Measurements from ENCODE around the gene CRAT.

Gene CRAT

DNA sequence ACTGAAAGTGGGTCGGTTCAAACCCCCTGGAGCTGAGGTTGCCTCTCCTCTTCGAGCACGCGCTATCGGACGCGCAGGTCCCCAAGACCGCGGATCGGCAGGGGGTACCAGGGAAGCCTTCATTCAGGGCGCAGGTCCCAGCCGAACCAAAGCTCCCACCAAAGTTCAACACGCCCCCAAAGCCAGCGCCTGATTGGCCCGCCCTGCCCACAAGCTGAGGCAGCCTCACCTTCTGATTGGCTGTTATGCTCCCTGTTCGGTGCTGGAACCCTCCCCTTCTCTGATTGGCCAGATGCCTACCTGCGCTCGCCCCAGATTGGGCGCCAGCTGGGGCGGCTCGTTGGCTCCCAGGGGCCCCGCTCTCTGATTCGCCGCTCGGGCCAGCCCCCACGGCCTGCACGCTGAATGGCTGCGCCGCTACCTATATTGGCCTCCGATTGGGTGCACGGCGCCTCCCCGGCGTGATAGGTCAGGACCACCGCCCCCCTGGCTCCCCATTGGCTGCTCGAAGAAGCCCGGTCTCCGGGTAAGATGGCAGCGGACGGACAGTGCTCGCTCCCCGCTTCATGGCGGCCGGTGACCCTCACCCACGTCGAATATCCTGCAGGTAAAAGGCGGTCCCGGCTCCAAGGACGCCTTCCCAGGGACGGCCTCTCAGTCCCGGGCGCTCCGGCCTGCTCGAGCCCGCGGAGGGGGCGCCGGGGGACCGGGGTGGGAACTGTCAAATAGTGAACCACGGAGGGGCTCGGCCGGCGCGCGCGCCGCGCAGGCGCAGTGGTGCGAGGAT, 29.8 kb downstream of the CRAT start, which contains the start of gene DOLPP1:
Gene DOLPP1 (plus strand): TSS at position 511 of the 787 bp plus-strand sequence. CDS start 21 bp downstream, at position 532.
- DNase-seq = peak; percentile 98

DNA sequence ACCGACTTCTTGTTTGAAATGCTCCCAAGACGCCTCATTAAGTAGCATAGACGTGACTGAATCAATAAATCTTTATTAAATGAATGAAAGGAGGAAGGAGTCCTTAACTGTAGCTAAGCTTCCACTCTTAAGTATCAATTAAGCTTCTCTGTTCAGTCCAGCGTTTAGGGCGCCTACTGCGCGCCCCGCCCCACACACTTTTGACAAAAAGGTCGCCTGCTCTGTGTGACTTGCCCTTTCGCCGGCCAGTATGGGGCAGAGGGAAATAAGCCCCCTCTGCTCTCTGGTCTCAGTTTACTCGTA, 30.3 kb downstream of the CRAT start:
- DNase-seq = no peak

DNA sequence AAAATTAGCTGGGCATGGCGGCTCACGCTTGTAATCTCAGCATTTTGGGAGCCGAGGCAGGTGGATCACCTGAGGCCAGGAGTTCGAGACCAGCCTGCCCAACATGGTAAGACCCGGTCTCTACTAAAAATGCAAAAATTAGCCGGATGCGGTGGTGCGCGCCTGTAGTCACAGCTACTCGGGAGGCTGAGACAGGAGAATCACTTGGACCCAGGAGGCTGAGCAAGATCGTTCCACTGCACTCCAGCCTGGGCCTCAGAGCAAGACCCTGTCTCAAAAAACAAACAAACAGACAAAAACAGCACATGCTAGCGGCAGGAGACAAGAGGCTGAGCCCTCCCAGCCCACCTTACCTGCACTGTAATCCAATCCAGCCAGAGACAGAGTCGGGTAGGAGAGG, 30.8 kb downstream of the CRAT start:
- no peak for DNase-seq

DNA sequence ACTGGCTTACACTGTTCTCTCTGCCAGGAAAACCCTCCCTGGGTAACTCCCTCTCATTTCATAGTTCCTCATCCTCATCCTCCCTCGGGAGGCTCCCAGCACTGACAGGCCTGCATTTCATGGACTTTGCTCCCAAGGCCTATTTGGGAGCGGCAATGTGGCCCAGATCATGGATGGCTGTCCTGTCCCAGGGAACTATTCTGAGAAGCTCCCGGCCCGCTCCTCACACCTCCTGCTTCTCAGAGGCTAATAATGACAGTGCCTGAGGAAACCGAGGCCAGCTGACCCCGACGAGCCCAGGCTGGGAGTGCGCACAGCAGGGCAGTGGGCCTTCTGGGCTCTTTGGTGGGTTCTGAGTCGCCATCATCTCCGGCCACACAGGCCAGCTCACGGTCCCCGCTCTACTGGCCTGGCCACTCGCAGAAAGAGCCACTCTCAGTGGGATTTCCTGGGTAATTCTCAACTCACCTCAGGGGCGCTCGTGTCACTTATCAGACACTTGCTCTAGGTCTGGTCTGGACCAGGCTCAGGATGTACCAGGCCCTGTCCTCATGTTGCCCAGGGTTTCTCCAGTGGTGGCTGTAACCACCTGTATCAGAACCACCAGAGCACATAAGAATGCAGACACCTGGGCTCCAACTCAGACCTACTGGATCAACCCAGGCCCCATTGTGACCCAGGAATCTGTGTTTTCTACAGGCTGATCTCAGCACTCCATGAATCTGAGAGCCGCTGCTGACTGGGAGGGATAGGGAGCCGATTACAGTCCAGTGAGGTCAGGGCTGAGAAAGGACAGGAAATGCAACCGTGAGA, 31.7 kb downstream of the CRAT start:
- no peak for DNase-seq

DNA sequence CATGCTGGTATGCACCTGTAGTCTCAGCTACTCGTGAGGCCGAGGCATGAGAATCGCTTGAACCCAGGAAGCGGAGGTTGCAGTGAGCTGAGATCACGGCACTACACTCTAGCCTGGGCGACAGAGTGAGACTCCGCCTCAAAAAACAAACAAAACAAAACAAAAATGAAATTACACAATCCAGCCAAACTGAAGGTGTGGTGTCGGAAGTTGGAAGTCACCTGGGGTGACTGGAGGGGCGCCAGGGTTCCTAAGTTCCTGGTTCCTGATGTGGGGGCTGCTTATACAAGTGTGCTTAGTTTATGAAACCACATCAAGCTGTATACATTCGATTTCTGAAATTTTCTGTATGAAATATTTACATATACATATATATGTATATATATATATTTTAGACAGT, 33.4 kb downstream of the CRAT start:
- DNase-seq = no peak

DNA sequence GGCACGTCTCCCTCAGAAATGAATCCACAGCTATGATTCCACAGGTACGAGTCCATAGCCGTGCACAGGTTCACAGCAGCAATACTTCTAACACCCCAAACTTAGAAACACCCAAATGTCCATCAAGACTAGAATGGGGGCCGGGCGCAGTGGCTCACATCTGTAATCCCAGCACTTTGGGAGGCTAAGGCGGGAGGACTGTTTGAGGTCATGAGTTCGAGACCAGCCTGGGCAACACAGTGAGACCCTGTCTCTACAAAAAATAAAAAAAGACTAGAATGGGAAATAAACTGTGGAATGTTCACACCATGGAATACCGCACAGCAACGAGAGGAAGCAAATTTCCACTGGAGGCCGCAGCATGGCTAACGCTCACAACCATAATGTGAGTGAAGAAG, 34.0 kb downstream of the CRAT start:
- DNase-seq = no peak

DNA sequence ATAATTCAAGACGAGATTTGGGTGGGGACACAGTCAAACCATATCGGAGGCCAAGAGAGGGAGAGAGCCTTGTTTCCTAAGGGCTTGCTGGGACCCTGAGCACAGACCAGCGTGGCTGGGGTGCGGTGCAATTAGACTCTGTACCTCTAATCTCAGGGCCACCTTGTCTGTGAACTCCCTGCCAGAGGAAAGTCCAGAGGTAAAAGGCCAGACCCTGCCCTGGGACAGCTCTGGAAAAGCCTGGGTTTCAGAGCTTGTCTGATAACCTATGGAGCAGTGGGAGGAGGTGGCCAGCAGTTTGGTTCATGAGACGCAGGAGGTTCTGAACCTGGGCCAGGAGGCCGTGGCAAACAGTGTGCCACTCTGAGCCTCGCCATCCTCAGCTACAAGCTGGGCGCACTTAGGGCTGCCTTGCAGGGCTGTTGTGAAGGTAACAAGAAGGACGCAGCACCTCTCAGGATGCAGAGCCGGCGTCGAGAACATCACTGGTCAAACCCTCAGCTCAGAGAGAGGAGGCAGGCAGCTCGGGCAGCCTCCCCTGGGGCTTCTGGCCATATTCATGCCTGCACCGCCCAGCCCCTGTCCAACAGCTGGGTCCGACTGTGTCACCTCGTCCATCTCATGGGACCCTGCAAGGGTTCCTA, 34.5 kb downstream of the CRAT start:
- DNase-seq = no peak

DNA sequence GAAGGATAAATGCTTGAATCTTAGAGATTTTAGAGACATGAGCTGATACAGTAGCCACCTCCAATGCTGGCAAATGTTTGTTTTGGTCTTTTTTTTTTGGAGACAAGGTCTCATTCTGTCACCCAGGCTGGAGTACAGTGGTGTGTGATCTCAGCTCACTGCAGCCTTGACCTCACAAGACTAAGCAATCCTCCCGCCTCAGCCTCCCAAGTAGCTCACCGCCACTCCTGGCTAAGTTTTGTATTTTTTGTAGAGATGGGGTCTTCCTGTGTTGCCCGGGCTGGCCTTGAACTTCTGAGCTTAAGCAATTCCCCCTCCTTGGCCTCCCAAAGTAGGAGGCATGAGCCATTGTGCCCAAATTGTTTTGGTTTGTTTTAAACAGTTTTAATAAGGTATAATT, 36.5 kb downstream of the CRAT start:
- no peak for DNase-seq

DNA sequence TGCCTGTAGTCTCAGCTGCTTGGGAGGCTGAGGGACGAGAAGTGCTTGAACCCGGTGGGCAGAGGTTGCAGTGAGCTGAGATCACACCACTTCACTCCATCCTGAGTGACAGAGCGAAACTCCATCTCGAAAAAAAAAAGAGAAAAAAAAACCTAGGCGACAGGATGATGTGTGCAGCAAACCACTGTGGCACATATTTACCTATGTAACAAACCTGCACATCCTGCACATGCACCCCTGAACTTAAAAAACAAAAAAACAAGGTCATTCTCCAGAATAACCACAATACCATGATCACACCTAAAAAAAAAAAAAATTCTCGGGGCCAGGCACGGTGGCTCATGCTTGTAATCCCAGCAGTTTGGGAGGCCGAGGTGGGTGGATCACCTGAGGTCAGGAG, 37.2 kb downstream of the CRAT start:
- no peak for DNase-seq

DNA sequence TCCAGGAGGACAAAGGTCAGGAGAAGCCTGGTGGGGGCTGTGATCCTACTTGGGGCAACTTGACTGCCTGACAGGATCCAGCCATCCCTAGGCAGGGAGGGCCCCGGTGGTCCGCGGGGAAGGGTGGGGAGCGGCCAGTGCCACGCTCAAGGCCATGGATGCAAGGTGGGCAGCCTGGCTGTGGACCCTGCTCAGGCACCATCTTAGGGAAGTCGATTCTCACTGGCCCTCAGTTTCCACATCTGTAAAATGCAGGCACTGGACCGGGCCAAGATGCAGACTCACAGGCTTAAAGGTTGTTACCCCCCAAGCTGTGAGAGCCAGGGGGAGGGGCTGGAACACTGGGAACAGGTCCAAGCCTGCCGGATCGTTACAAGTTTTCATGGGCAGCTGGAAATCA, 38.4 kb downstream of the CRAT start:
- DNase-seq = no peak

DNA sequence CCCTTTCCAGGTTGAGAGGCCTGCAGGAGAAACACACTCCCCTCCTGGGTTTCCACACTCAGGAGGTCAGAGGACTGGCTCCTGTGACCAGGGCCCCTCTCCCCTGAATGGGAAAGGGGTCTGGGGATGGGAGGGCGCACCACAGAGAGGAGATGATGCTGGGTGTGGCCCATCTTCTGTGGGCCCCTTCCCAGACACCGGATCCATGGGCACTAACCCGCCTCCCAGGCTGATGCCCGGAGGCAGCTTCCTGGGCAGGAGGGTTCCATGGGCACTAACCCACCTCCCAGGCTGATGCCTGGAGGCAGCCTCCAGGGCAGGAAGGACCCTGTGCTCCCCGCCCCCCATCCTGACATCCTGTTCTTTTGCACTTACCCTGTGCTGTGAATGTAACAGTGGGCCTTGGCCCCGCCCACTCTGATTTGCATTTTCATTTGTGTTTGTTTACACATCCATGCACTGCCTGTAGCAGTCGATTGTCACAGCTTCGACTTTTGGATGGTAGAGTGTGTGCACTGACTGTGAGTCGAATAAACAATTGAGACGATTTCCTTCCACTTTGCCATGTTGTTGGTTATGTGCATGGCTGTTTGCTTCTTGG, 39.0 kb downstream of the CRAT start:
- no peak for DNase-seq

DNA sequence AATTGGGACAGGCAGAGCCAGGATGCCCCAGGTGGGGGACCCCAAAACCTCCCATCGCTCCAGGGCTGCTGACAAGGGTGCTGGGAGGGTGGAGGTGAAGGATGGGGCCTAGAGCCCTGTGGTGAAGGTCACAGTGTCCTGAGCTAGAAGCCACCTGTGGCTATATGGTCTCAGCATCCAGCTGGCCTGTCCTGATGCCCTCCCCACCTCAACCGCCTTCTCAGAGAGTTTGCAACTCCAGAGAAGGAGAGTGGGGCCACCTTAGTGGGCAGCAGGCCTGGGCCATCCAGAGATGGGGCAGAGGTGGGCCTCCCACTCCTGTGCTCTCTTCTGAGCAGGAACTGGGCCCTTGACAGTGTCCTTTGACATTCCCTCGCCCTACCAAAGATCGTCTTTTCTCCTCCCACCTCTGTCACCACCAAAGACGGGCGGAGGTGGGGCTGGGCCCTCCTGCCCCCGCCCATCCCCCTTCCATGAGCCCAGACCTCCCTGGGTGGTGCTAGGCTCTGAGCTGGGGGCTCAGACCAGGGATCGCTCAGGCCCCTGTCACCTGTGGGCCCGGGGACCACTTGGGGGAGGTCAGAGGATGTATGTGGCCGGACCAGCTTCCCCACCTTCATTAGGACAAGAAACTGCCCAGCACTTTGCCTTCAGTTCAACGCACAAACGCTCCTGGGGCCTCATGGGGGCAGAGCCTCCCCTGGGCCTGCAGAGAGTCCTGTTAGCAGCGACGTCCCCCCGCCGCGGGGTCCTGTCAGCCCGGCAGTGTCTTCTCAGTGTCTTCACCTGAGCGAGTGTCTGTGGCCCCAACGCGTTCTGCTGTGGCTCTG, 39.7 kb downstream of the CRAT start:
- DNase-seq = no peak

DNA sequence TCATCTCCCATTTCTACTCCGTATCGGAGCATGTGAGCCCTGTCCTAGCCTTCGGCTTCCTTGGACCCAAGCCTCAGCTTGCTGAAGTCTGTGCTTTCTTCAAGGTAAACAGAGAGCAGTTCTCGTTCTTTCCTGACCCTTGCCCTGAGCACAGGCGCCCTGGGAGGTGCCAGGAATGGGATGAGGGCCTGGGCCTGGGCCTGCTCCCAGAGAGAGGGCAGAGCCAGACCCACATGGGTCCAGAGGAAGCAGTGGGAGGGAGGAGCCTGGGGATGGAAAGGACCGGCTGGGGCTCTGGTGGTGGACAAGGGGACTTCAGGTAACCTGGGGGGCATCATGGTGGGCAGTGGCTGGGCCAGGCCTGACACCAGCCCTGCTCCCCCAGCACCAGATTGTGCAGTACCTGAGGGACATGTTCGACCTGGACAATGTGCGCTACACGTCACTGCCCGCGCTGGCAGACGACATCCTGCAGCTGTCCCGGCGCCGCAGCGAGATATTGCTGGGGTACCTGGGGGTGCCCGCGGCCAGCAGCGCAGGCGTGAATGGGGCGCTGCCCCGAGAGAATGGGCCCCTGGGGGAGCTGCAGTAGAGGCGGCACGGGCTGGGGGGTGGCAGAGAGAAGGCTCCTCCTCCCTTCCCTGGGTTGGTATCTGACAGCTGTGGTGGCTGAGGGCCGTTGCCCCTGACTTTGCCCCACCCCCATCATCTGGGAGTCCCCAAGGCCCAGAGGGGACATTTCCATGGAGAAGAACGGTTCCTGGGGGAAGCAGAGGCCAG, 40.5 kb downstream of the CRAT start:
- DNase-seq = no peak

DNA sequence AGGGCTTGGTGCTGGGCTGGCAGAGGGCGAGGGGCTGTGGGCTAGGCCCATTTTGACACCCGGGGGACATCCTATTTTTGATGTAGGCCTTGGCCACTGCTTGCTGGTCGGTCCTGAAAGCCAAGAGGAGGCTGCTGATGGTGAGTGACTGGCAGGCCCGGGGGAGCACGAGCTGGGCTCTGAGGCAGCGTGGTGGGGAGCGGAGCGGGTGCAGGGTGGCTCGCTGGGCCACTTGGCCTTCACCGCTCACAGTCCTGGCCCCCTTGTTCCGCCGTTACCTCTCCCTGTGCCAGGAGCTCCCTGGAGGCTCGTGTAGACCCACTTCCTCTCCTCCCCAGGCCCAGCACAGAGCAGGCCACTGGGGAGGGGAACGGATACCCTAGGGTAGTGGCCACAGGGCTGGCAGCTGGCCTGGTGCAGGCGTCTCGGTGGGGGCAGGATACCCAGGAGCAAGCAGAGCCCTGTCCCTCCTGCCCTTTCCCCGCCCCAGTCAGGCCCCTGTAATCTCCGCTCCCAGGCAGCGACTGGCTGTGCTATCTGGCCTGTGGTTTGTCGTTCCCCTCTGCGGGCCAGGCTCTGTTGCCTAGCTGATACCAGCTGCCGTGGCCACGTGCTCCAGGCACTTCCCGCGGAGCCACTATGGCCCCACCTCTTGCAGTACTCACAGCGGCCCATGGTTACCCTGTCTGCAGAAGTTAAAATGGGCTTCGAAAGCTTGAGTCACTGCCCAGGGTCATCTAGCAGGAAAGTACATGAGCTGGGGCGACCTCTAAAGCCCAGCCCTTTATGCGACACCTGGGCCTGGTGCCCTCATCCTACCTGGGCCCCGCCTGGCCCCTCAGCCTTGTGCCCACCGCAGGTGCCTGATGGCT, 41.4 kb downstream of the CRAT start:
- no peak for DNase-seq

DNA sequence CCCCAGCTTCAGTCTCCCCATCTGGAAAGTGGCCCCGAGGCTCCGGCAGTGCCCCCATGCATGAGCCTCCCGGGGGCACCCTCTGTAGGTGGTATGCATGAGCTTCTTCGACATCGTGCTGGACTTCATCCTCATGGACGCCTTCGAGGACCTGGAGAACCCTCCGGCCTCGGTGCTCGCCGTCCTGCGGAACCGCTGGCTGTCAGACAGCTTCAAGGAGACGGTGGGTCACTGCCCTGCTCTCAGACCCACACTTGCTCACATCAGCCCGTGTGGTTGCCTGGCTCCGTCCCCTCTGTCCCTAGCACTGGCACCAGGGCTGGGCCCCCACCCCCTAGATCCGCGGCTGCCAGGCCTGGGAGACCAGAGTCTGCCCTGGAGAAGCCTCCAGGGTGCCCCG, 42.5 kb downstream of the CRAT start:
- no peak for DNase-seq

DNA sequence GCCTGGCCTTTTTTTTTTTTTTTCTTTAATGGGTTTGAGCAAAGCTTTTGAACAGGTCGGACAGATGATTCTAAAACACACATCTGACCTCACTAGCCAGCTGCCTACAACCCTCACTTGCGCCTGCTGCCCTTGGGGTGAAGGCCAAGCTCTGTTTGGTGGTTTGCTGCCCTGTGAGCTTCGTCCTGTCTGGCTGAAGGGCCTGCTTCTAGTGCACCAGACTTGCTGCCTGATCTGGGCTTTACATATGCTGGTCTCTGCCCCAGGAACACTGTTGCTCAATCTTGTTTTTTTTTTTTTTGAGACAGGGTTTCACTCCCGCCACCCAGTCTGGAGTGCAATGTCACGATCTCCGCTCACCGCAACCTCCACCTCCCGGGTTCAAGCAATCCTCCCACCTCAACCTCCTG, 46.1 kb downstream of the CRAT start:
- no peak for DNase-seq

DNA sequence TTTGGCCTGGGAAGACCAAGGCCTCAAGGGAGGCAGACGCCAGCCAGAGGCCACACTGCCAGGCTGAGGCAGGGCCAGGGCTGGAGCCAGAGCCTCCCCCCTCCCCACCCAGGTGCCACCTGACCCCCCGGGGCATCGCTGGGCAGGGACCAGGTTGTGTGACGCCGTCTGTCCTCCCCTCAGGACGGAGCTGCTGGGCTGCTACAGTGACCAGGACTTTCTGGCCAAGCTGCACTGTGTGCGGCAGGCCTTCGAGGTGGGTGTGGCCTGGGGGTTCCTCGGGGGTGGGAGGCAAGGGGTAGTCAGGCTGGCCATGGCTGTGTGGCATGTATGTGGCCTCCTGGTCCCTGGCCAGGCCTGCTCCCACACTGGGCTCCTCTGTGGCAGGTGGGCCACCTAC, 47.5 kb downstream of the CRAT start:
- no peak for DNase-seq

DNA sequence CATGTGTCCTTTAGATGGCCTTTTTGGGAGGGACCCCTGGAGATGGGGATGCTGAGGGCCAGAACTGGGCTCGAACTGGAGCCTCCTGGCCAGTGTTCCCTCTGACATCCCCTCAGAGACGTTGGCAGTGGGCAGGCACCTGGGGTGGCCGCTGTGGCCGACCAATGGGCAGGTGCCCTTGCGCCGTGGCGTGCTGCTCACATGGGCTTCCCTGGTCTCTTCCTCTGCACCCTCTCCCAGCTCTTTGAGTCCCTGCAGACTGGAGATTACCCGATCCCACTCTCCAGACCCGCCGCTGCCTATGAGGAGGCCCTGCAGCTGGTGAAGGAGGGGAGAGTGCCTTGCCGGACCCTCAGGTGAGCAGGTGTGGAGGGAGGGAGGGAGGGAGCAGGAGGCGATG, 49.6 kb downstream of the CRAT start:
- DNase-seq = no peak

DNA sequence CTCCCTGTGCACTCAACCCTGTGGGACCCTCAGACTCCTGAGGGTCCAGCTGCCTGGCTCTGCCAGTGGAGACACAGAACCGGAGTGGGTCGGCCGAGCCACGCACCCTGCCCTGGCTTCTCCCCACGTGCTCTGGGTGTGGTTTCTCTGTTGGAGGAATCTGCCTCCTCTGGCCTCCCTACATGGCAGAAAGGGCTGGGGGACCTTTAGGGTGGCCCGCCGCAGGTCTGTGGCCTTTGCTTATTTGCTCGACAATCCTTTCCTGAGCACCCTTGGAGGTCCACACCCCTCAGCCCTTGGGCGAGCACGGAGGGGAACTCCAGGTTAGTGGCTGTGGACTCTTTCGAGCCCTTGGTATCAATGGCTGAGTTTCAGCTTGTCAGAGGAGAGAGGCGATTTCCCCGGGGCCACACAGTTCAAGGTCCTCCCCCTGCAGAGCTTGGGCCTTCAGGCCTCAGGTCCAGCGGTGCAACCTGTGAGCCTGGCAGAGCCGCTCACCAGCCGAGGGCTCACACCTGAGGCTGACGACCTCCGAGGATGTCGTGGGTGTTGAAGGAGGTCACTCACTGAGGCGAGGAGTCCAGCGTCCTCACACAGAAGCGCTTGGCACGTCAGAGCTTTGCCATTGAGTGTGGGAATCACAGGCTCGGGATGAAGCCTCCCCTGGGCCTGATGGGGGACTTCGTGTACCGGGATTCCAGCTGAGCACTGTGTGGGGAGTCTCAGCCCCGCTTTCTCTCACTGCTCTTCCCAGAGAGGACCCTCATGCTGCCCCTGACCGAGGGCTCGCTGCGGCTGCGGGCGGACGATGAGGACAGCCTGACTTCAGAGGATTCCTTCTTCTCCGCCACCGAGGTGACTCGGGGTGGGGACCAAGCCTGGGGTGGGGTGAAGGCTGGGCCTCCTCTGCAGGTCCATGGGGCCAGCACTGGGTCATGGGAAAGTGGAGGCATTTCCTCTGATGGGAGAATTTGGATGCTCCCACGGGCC, 50.5 kb downstream of the CRAT start:
- no peak for DNase-seq

Measured in T1000 (cell line).